D721Med (cell line): Measurements from ENCODE around the gene ZMAT5.

Experiments used
- DNase-seq: peaks from one replicate; pipeline ENCODE4 v3.0.0; 2011; ENCODE audit warnings: low spot score; ENCODE audit not compliant: insufficient read length
- FAIRE-seq: peaks from 2 replicates; lab custom pipeline; 2011; peaks lifted over from hg19 to GRCh38; lab: Jason Lieb, UNC
- CTCF ChIP-seq: IDR thresholded peaks from 2 replicates; pipeline ENCODE4 v1.5.1; 2012; ENCODE audit warnings: mild to moderate bottlenecking, control low read depth; ENCODE audit not compliant: insufficient read depth; ENCODE audit errors: missing control alignments

The ZMAT5 gene

GRCh38 chr22:29766632-29767170 lies at the start of gene ZMAT5:
Gene ZMAT5, minus strand, starts transcription at chr22:29767007. Its CDS starts 18,463 bp downstream, at chr22:29748544.
- no peak for TF ChIP-seq CTCF
- FAIRE-seq, result no peak
- DNase-seq, result peak; percentile 82

GRCh38 chr22:29816539-29816938 lies 49.7 kb upstream of the ZMAT5 start:
- DNase-seq, result no peak
- no peak for TF ChIP-seq CTCF
- FAIRE-seq, result no peak

- no peak for TF ChIP-seq CTCF
- DNase-seq, result no peak
- no peak for FAIRE-seq
Observed at GRCh38 chr22:29816128-29816527, 49.3 kb upstream of the ZMAT5 start.

GRCh38 chr22:29815580-29815979 lies 48.8 kb upstream of the ZMAT5 start:
- TF ChIP-seq CTCF, result no peak
- no peak for FAIRE-seq

GRCh38 chr22:29814003-29814402 lies 47.2 kb upstream of the ZMAT5 start:
- no peak for FAIRE-seq
- DNase-seq, result no peak
- TF ChIP-seq CTCF, result no peak

More at GRCh38 chr22:29815580-29815979, 48.8 kb upstream of the ZMAT5 start:
- no peak for DNase-seq

GRCh38 chr22:29813563-29813962 lies 46.8 kb upstream of the ZMAT5 start:
- DNase-seq (no peak), FAIRE-seq (no peak)
- no peak for TF ChIP-seq CTCF

GRCh38 chr22:29813126-29813525 lies 46.3 kb upstream of the ZMAT5 start:
- FAIRE-seq (no peak), DNase-seq (no peak)
- no peak for TF ChIP-seq CTCF
